ENCODE data around the gene SNX19.
"Not testable (repeated sequence)": the region's sequence is repeated elsewhere in the genome, so short reads cannot be mapped to it uniquely, and the experiment has no call there.

The SNX19 gene, protein sequence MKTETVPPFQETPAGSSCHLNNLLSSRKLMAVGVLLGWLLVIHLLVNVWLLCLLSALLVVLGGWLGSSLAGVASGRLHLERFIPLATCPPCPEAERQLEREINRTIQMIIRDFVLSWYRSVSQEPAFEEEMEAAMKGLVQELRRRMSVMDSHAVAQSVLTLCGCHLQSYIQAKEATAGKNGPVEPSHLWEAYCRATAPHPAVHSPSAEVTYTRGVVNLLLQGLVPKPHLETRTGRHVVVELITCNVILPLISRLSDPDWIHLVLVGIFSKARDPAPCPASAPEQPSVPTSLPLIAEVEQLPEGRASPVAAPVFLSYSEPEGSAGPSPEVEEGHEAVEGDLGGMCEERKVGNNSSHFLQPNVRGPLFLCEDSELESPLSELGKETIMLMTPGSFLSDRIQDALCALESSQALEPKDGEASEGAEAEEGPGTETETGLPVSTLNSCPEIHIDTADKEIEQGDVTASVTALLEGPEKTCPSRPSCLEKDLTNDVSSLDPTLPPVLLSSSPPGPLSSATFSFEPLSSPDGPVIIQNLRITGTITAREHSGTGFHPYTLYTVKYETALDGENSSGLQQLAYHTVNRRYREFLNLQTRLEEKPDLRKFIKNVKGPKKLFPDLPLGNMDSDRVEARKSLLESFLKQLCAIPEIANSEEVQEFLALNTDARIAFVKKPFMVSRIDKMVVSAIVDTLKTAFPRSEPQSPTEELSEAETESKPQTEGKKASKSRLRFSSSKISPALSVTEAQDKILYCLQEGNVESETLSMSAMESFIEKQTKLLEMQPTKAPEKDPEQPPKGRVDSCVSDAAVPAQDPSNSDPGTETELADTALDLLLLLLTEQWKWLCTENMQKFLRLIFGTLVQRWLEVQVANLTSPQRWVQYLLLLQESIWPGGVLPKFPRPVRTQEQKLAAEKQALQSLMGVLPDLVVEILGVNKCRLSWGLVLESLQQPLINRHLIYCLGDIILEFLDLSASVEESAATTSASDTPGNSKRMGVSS
- 78.3 to 111 reads per million in 2 donors for total RNA-seq

DNA sequence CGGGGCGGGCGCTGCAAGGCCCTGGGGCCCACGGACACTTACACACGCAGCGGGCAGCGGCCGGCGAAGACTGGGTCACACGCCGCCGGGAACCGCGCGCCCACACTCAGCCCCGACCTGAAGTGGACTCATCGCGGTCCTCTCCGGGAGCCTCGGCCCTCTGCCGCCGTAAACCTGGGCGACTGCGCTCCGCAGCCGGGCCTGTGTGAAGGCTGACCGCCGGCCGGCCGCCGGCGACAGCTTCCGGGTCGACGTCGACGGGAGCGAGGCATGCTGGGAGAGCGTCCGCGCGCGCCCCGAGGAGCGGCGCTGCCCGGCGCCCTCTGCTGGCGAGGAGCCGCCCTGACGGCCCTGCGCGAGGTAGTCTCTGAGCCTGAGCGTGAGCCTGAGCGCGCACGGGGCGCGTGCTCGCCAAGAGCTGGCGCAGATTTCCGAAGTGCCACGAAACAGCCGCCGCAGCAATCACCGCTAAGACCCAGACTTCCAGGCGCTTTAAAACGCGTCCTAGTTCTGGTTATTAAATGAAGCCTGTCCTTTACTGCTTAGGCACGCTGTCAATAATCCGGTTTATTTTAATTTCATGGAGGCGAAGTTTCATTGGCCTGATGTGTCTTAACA lies at the start of gene SNX19:
Gene SNX19, minus strand, starts transcription at position 242 of the 618 bp plus-strand sequence. CDS start 540 bp downstream, outside the sequence.
- DNase-seq, result peak; percentile 81 to 93 (median 86)

DNA sequence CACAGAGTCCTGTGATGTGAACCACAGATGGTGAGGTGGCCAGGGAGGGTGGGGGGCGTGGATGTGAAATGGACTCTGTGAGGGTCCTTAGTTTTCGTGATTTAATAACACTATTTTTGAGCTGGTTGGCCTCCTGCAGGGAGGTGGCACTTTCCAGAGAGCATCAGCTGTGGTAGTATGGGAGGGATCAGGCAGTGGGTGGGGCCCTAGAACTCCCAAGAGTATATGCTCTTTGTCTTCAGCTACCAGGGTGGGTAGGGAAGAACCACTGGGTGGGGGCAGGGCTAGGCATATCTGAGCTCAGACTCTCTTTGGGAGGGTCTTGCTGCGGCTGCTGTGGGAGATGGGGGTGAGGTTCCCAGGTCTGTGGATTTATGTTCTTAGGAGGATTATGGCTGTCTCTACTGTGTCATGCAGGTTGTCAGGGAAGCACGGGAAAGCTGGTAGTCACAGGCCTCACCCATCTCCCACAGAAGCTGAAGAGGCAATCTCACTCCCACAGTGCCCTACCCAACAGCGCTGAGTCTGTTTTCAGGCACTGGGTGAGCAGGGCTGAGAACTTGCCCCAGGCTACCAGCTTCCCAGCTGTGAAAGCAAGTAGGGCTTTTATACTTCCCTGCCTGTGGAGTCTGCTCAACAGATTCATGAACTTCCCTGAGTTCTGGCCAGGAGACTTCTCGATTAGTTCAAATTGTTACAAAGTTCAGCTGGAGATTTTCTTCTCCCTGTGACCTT lies 47.9 kb upstream of the SNX19 start:
- DNase-seq, result no peak

DNA sequence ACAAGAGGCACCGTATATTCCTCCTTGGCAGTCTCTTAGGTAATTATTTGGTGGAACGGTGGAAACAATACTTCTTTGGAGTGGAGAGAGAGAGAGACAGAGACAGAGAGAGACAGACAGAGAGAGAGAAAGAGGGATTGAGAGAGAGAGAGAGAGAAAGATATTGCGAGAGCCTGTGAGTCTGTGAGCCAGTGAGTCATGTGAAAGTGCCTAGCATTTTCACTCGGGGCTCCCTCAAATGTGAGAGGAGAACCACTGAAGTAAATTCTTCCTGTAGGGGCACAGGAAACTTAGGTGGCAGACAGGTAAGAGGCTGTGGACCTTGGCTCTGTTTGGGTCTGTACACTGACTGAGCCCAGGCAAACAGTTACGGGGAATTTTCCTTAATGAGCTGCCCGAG lies 31.6 kb upstream of the SNX19 start:
- DNase-seq, result no peak

DNA sequence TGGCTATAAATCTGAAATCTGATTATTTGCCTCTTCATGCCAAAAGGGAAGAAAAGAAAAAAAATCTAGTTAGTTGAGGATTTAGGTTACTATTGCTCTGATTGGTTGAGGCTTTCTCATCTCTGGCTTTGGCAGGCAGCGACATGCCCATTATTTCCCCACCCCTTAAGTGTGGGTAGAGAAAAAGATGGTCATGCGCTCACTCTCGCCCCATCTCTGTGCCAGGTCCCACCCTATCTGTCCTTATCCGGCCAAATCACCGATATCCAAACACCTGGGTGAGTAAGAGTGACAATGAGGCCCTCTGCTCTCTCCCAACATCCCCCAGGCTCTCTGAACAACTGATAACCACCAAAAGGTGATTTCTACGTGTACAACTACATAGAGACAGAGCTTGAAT lies 31.2 kb upstream of the SNX19 start:
- DNase-seq, result no peak

DNA sequence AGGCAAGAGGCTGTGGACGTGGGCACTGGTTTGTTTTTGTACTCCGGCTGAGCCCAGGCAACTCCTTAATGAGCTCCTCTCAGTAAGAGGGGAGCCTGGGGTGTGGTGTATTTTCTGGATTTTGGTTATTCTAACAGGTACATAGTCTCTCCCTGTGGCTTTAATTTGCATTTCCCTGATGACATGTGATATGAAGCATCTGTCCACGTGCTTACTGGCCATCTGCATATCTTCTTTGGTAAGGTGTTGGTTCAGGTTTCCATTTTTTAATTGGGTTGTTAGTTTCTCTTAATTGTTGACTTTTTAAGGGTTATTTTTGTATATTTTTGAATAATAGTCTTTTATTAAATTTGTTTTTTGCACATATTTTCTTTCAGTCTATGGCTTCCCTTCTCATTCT lies 30.8 kb upstream of the SNX19 start:
- DNase-seq, result no peak

DNA sequence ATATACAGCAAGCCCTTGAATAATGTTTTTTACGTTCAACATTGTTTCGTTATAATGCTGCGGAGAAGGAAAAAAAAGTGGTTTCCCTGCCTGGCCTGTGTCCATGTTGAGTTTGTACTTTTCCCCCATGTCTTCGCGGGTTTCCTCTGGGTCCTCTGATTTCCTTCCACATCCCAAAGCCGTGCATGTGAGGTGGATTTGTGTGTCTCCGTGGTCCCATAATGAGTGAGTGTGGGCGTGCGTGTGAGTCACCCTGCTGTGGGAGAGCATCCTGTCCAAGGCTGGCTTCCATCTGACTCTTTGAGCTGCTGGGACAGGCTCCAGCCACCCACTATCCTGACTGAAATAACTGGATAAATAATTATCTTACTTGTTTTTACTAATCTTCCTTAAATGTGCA lies 29.6 kb upstream of the SNX19 start:
- no peak for DNase-seq

DNA sequence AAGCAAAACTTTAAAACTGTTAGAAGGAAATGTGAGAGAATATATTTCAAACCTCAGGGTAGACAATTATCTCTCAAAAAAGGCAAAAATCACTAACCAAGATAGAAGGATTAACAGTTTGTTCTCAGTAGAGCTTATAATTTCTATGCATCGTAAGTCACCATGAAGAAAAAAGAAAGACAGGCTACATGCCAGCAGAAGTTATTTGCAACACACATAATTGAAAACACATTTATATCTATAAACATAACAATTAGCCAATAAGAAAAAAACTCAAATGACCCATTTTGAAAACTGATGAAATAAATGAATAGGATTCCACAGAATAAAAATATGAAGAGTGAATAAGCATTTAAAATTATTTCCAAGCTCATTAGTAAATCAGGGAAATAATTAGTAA lies 24.4 kb upstream of the SNX19 start:
- no peak for DNase-seq

DNA sequence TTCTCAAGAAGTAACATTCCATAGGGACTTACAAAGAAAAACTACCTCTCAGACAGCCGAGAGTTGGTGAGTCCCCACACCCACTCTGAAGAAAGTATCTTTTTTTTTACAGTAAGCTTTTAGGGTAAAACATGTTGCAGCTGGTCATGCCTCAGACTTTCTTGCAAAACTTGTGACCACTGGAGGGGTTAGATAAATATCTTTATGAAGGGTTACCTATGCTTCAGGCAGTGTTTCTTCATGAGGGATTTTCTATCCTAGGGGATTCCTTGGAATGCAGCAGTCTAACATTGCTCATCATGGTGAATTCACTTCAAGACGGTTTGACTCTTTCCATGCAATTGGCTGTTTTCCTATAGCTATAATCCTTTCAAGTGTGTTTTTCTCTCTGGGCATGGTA lies 20.8 kb upstream of the SNX19 start:
- no peak for DNase-seq

DNA sequence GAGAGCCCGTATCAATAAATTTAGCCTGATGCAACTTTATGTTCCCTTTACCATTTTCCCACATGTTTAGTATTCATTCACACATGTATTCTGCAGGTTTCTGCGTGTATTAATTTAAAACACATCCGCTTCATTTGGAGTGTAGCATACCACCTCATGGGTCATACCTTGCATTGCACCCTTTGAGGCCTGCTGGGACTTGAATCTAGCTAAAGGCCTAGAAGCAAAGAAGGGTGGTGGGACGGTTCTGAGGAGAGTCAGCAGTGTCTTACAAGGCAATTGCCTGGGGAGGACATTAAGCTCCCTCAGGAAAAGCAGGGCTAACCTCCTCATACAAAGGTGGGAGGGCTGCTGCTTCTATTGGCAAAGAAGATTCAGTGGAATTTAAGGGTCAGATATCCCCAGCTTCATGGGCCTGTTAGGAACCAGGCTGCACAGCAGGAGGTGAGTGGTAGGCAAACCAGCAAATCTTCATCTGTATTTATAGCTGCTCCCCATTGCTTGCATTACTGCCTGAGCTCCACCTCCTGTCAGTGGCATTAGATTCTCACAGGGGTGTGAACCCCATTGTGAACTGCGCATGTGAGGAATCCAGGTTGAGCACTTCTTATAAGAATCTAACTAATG lies 15.9 kb upstream of the SNX19 start:
- DNase-seq, result no peak

DNA sequence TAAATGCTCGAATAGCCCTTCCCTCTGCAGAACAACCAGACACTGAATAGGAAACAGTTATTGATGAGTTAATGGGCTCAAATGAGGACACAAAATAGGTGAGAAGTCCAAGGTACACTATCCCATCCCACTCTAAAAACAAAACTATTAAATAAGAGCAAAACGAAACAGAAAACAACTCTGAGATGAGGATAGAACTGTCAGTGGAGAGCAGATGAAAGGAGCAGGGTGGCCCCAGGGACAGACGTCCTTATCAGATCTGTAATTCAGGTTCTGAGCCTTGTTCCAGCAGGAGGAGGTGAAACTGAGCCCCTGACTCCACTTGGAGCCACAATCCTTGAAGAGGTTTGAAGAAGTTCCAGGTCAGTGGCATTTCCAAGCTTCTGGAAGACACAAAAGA lies 8.5 kb upstream of the SNX19 start:
- DNase-seq, result no peak

DNA sequence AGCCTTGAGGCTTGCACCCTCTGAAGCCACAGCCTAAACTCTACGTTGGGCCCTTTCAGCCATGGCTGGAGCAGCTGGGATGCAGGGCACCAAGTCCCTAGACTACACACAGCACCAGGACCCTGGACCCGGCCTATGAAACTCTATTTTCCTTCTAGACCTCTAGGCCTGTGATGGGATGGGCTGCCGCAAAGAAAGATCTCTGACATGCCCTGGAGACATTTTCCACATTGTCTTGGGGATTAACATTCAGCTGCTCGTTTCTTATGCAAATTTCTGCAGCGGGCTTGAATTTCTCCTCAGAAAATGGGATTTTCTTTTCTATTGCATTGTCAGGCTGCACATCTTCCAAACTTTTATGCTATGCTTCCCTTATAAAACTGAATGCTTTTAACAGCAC lies 4.3 kb upstream of the SNX19 start:
- DNase-seq, result not testable (repeated sequence)

DNA sequence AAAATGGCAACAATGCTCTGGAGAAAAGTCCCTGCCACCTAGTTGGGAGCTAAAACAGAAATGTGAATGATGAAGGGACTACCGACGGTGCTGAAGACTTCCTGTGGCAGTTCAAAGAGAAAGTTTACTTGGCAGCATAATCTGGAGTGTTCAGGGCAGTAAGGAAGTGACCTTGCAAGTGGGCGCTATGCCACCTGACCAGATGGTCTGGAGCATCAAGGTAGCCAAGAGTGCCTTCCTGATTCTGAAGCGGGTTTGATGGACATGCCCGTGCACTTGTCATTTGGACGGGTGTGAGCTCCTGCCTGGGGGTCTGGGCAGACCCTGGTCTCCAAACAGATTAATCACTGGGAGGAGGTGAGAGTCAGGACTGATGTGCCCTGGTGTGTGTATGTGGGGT lies 1.8 kb upstream of the SNX19 start:
- DNase-seq, result no peak

DNA sequence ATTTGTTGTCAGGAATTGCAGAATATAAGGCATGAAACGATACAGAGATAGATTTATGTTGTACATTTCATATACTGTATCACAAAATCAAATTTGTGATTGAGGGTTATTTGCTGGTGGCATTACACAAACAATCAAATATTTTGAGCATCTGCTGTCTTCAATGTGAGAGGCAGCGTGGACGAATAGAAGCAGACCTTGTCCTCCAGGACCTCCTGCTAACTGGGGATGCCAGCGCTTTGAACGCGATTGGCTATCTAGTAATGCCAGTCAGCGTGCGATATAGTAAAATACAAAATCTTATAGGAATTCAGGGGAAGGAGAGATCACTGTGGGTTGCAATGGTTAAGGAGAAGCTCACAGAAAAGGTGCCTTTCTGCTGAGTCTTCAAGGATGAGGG lies 631 bp upstream of the SNX19 start:
- no peak for DNase-seq

DNA sequence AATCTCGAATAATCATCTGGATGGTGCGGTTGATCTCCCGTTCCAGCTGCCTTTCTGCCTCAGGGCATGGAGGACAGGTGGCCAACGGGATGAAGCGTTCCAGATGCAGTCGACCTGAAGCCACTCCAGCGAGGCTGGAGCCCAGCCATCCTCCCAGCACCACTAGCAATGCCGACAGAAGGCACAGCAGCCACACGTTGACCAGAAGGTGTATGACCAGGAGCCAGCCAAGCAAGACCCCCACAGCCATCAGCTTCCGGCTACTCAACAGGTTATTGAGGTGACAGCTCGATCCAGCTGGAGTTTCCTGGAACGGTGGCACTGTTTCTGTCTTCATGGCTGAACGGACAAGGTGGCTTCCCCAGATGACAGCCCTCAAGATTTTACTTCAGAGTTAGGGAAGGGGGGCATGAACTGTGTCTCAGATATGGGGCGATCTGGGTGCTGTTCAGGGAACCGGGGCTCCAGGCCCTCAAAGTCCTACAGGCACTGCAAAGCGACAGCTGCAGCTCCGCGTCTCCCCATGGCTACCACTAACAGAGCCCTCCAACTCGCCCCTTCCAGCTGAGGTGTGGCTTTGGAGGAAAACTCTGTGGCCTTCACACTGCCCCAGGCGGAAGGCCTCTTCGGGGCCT lies 559 bp downstream of the SNX19 start:
- DNase-seq, result no peak

DNA sequence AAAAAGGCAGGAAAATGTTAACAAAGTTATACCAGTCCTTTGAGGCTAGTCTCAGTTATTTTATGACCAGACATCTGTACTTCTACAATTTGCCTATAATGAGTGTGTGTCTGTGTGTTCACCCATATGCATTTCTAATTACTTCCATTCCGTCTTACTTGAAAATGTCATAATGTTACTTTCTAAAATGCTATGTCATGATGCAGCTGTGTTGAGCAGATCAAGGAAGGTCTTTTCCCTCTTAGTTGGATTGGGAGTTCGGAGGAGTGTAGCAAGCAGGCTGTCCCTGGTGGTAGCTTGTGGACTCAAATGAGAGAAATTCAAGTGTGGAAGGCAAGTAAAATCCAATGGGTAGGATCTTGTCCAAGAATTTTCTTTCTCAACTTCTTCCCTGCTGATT lies 3.0 kb downstream of the SNX19 start:
- no peak for DNase-seq

DNA sequence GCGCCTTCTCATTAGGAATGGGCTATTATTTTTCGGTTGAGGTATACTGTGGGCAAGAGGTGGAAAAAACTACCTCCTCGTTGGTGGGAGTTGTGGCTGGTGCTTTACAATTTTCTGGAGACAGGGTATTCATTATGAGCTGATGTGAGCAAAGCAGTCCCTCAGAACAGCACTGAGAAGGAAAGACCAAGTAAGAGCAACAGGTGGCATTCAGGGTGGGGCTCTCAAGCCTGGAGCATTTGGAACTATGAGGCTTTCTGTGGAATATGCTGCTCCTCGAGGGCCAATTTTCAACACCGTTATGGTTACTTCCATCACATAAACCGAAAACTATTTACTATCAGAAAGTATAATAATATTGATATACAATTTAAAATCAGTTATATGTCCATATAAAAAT lies 3.7 kb downstream of the SNX19 start:
- DNase-seq, result no peak

DNA sequence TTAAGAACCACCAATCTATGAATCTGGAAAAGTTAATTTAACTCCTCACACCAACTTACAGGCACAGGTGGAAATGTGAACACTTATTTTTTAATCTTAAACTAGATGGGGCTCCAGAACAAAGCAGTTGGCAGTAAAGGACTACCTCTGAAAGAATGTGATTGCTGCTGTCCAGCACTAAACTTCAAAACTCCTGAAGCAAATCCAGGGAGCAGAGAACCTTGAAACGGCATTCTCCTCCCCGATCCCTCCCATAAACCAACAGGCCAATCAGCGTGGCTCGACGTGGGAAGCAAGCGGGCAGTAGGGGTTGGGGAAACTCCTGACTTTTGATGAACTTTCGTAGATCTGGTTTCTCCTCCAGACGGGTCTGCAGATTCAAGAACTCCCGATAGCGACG lies 5.0 kb downstream of the SNX19 start:
- DNase-seq, result no peak

DNA sequence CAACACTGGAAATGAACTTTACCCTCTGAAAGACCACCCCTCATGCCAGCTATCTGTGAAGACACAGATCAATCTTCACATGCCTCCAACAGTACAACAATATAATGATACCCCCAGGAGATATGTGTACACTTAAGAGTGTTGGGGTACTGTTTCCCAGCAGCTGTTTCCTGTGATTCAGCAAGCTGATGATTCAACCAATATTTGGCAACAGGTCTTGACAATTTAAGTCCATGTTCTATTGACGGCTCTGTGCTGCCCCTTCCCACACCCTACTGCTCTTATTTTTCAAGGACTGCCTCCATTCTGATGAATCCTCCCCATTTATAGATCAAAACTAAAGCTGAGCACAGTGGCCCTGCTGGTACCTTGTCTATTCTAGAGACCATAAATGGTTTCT lies 6.6 kb downstream of the SNX19 start:
- DNase-seq, result no peak

DNA sequence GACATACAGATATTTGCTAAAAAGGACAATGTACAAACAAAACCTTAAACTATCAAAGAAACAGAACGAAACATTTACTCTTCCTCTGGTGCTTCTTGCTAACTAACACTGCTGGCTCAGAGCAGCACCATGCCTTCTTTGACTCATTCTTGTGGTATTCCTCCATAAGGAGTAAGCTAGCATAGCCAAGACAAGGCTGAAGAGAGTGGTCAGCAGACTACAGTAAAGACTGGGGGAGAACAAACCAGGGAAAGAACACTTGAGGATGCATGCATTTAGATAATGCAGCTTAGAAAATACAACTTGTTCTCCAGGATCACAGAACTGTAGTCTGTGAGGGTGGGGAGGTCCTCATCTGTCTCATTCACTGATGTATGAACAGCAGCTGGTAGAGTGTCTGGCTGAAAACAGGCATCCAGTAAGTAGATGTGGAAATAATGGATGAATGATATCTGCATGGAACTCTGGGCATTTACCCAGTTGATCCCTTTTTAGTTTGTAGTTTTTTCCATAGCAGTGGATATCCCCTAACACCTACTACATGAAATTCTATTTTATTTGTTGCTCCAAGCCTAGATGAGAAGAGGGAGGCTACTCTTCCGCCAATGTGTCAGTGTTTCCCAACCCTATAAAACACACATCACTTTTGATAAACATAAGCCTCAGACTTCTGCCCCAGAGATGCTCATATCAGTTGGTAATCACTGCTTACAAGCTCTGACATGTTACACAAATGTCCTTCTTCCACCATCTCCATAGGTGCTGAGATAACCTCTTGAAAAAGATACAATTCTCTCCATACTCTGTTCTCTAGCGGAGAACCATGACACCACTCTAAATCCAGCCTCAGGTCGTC lies 7.3 kb downstream of the SNX19 start:
- no peak for DNase-seq

DNA sequence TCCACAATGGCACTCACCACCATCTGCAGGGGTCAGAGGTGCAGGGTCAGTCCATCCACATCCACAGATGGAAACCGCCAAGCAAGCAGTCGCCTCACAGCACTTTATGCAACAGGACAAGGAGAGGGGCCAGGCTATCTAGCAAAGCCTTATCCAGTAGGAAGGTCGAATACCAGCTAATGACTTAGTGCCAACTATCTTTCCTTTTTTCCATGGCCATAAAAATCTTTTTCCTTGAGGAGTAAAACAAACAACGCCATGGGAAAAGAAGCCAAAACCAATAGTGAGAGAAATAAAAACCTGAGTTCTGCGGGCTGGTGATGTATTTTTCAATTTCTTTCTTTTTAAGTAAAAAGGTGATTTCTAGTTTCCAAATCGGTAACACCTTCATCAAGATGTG lies 8.2 kb downstream of the SNX19 start:
- no peak for DNase-seq

DNA sequence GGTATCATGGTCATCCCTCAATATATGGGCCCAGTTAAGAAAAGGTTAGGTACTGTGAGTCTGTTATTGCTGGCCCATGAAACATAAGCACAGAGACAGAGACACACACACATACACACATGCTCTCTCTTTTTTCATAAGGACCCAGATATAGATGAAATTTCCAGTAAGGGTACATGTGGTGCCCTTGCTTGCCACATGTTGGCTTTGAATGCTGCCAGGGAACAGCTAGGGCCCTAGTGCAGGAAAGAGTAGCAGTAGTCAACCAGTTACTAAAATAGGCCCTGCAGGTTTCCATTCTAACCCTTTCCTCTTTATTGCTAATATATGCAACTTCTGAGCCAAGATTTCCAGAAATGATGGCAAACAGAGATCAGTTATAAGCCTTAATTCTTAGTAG lies 9.1 kb downstream of the SNX19 start:
- no peak for DNase-seq

All from T-helper 2 cell (primary cell).